Stimulated activated memory B cell treated with anti-CD40 and anti-IgM and Interleukin-4, amounts not matched to agents 10 μg/mL and 1 μg/mL and 100 μg/mL, for 72 hours (primary cell): ENCODE data around the gene ADPRH.

Experiments used
- ATAC-seq: fragments of 150-1000 bp; cut with Tn5 transposase; 2 replicates; pipeline ENCODE4 v1.10.0; 2021
- H3K27ac Mint-ChIP-seq: one replicate; pipeline ENCODE4 v1.8.0; 2022; ENCODE audit warnings: mild to moderate bottlenecking, mixed read lengths
- H3K27me3 Mint-ChIP-seq: one replicate; pipeline ENCODE4 v1.8.0; 2022; ENCODE audit warnings: mixed read lengths
- H3K36me3 Mint-ChIP-seq: one replicate; pipeline ENCODE4 v1.8.0; 2022; ENCODE audit warnings: mixed read lengths
- H3K4me1 Mint-ChIP-seq: one replicate; pipeline ENCODE4 v1.8.0; 2022; ENCODE audit warnings: mixed read lengths
- H3K4me3 Mint-ChIP-seq: one replicate; pipeline ENCODE4 v1.8.0; 2022; ENCODE audit warnings: mild to moderate bottlenecking, moderate library complexity, mixed read lengths
- H3K9me3 Mint-ChIP-seq: one replicate; pipeline ENCODE4 v1.8.0; 2022; ENCODE audit warnings: mixed read lengths

The ADPRH gene

GRCh38 chr3:119598410-119599098 is 19.3 kb downstream of the ADPRH start:
- Mint-ChIP-seq H3K27ac (peak overlapping the region; percentile 90), H3K27me3 (no peaks in the 10 kb centered on the region), H3K4me1 (peaks cover 73% of the 10 kb centered on the region), H3K4me3 (peak overlapping the region; percentile 49), H3K36me3 (peaks cover 6% of the 10 kb centered on the region), H3K9me3 (no peaks in the 10 kb centered on the region)
- ATAC-seq = peak; percentile 85

- ATAC-seq = no peak
- Mint-ChIP-seq H3K27ac (peak overlapping the region; percentile 90), H3K9me3 (no peaks in the 10 kb centered on the region), H3K4me3 (peak overlapping the region; percentile 63), H3K27me3 (no peaks in the 10 kb centered on the region), H3K4me1 (peaks cover 73% of the 10 kb centered on the region), H3K36me3 (no peaks in the 10 kb centered on the region)
Observed at GRCh38 chr3:119599558-119600174, 20.4 kb downstream of the ADPRH start.

GRCh38 chr3:119600732-119601131 is 21.4 kb downstream of the ADPRH start:
- Mint-ChIP-seq H3K9me3 (no peaks in the 10 kb centered on the region), H3K36me3 (no peaks in the 10 kb centered on the region), H3K4me3 (peak overlapping the region; percentile 32), H3K4me1 (peaks cover 70% of the 10 kb centered on the region), H3K27me3 (no peaks in the 10 kb centered on the region), H3K27ac (peak overlapping the region; percentile 90)
- peak; percentile 79 for ATAC-seq

GRCh38 chr3:119601154-119601553 is 21.9 kb downstream of the ADPRH start:
- peak overlapping the region; percentile 90 for H3K27ac Mint-ChIP-seq
- H3K36me3 Mint-ChIP-seq = no peaks in the 10 kb centered on the region
- ATAC-seq = no peak
- H3K4me3 Mint-ChIP-seq = peak overlapping the region; percentile 19
- no peaks in the 10 kb centered on the region for H3K27me3 Mint-ChIP-seq
- H3K9me3 Mint-ChIP-seq = no peaks in the 10 kb centered on the region
- peaks cover 66% of the 10 kb centered on the region for H3K4me1 Mint-ChIP-seq

GRCh38 chr3:119602676-119603075 is 23.4 kb downstream of the ADPRH start:
- Mint-ChIP-seq H3K27me3 (no peaks in the 10 kb centered on the region), H3K27ac (no peak overlapping the region), H3K4me1 (peaks cover 52% of the 10 kb centered on the region), H3K9me3 (no peaks in the 10 kb centered on the region), H3K4me3 (no peak overlapping the region), H3K36me3 (peaks cover 7% of the 10 kb centered on the region)
- no peak for ATAC-seq

GRCh38 chr3:119604878-119605277 is 25.6 kb downstream of the ADPRH start:
- H3K4me1 Mint-ChIP-seq = peaks cover 30% of the 10 kb centered on the region
- no peaks in the 10 kb centered on the region for H3K9me3 Mint-ChIP-seq
- ATAC-seq = no peak
- H3K36me3 Mint-ChIP-seq = peaks cover 19% of the 10 kb centered on the region
- H3K27me3 Mint-ChIP-seq = no peaks in the 10 kb centered on the region
- no peak overlapping the region for H3K27ac Mint-ChIP-seq
- no peak overlapping the region for H3K4me3 Mint-ChIP-seq

GRCh38 chr3:119608405-119609000 is 29.2 kb downstream of the ADPRH start:
- Mint-ChIP-seq H3K4me3 (no peak overlapping the region), H3K27ac (no peak overlapping the region), H3K4me1 (no peaks in the 10 kb centered on the region), H3K27me3 (no peaks in the 10 kb centered on the region), H3K36me3 (peaks cover 39% of the 10 kb centered on the region), H3K9me3 (peaks cover 3% of the 10 kb centered on the region)
- ATAC-seq = no peak

- Mint-ChIP-seq H3K4me3 (no peak overlapping the region), H3K4me1 (no peaks in the 10 kb centered on the region), H3K9me3 (peaks cover 3% of the 10 kb centered on the region), H3K36me3 (peaks cover 39% of the 10 kb centered on the region), H3K27ac (no peak overlapping the region), H3K27me3 (no peaks in the 10 kb centered on the region)
- ATAC-seq = no peak
Observed at GRCh38 chr3:119609301-119609700, 30.0 kb downstream of the ADPRH start.

GRCh38 chr3:119611664-119612063 is 32.4 kb downstream of the ADPRH start:
- Mint-ChIP-seq H3K27ac (no peak overlapping the region), H3K9me3 (peaks cover 3% of the 10 kb centered on the region), H3K4me3 (no peak overlapping the region), H3K27me3 (no peaks in the 10 kb centered on the region), H3K4me1 (no peaks in the 10 kb centered on the region), H3K36me3 (peaks cover 50% of the 10 kb centered on the region)
- no peak for ATAC-seq

- peaks cover 39% of the 10 kb centered on the region for H3K36me3 Mint-ChIP-seq
- H3K4me3 Mint-ChIP-seq = no peak overlapping the region
- H3K4me1 Mint-ChIP-seq = no peaks in the 10 kb centered on the region
- H3K9me3 Mint-ChIP-seq = peaks cover 3% of the 10 kb centered on the region
- ATAC-seq = no peak
- H3K27ac Mint-ChIP-seq = no peak overlapping the region
- H3K27me3 Mint-ChIP-seq = no peaks in the 10 kb centered on the region
Observed at GRCh38 chr3:119613201-119613600, 33.9 kb downstream of the ADPRH start.

GRCh38 chr3:119613872-119614271 is 34.6 kb downstream of the ADPRH start:
- no peak for ATAC-seq
- peaks cover 2% of the 10 kb centered on the region for H3K4me1 Mint-ChIP-seq
- peaks cover 38% of the 10 kb centered on the region for H3K36me3 Mint-ChIP-seq
- H3K27me3 Mint-ChIP-seq = no peaks in the 10 kb centered on the region
- no peak overlapping the region for H3K27ac Mint-ChIP-seq
- peaks cover 3% of the 10 kb centered on the region for H3K9me3 Mint-ChIP-seq
- H3K4me3 Mint-ChIP-seq = no peak overlapping the region

GRCh38 chr3:119616056-119616455 is 36.8 kb downstream of the ADPRH start:
- Mint-ChIP-seq H3K4me3 (no peak overlapping the region), H3K27ac (no peak overlapping the region), H3K27me3 (no peaks in the 10 kb centered on the region), H3K9me3 (peaks cover 3% of the 10 kb centered on the region), H3K36me3 (peaks cover 39% of the 10 kb centered on the region), H3K4me1 (peaks cover 14% of the 10 kb centered on the region)
- ATAC-seq = no peak

GRCh38 chr3:119619094-119619493 is 39.8 kb downstream of the ADPRH start:
- Mint-ChIP-seq H3K36me3 (peaks cover 19% of the 10 kb centered on the region), H3K27ac (peak overlapping the region; percentile 38), H3K27me3 (no peaks in the 10 kb centered on the region), H3K4me3 (no peak overlapping the region), H3K4me1 (peaks cover 14% of the 10 kb centered on the region), H3K9me3 (no peaks in the 10 kb centered on the region)
- no peak for ATAC-seq

- peaks cover 25% of the 10 kb centered on the region for H3K4me1 Mint-ChIP-seq
Observed at GRCh38 chr3:119620899-119621298, 41.6 kb downstream of the ADPRH start.

GRCh38 chr3:119624002-119624720 is 44.9 kb downstream of the ADPRH start:
- Mint-ChIP-seq H3K36me3 (peaks cover 23% of the 10 kb centered on the region), H3K4me3 (no peak overlapping the region), H3K27me3 (no peaks in the 10 kb centered on the region), H3K4me1 (peaks cover 50% of the 10 kb centered on the region), H3K27ac (no peak overlapping the region), H3K9me3 (no peaks in the 10 kb centered on the region)
- no peak for ATAC-seq

More at GRCh38 chr3:119620899-119621298, 41.6 kb downstream of the ADPRH start:
- Mint-ChIP-seq H3K9me3 (no peaks in the 10 kb centered on the region), H3K27ac (peak overlapping the region; percentile 25), H3K36me3 (peaks cover 17% of the 10 kb centered on the region), H3K4me3 (no peak overlapping the region), H3K27me3 (no peaks in the 10 kb centered on the region)
- ATAC-seq = no peak
